Stomach (tissue), 9 donors: ENCODE data around the gene TNFSF13. TPM values are rescaled to one million over a fixed set of nuclear protein-coding genes. Genes with fewer than 3 reads are reported as not detected.

Experiments
- DNase-seq, 2 donors: peaks; one replicate each; pipeline versions ENCODE4 v3.0.0 to v3.0.0-alpha.2; 2013 to 2019
- H3K27ac ChIP-seq, 5 donors: fragments of 200-600 bp in 4 of 5; sonication (generic) in 4 of 5; one replicate each; pipeline ENCODE4 v1.5.1; 2013 to 2019; ENCODE audit warnings: mild to moderate bottlenecking in 1 of 5, moderate library complexity in 1 of 5
- H3K27me3 ChIP-seq, 3 donors: fragments of 200-600 bp; sonication (generic); one replicate each; pipeline ENCODE4 v1.5.1; 2017 to 2019; ENCODE audit warnings: mixed run types in 1 of 3
- H3K36me3 ChIP-seq, 4 donors: fragments of 200-600 bp; sonication (generic); 1 replicate in 3 of 4; 2 replicates in 1 of 4; pipeline ENCODE4 v1.5.1; 2016 to 2019
- H3K4me1 ChIP-seq, 4 donors: fragments of 200-600 bp; sonication (generic); one replicate each; pipeline ENCODE4 v1.5.1; 2016 to 2019
- H3K4me3 ChIP-seq, 4 donors: fragments of 200-600 bp; sonication (generic) in 3 of 4; one replicate each; pipeline ENCODE4 v1.5.1; 2016 to 2019; ENCODE audit warnings: mild to moderate bottlenecking in 1 of 4
- H3K9me3 ChIP-seq, 4 donors: fragments of 200-600 bp; sonication (generic); one replicate each; pipeline ENCODE4 v1.5.1; 2016 to 2019
- EP300 ChIP-seq: sonication (generic); formaldehyde crosslinking; IDR thresholded peaks from one replicate; pipeline ENCODE4 v1.6.1; 2017; ENCODE audit warnings: antibody characterized with exemption
- POLR2A ChIP-seq, 4 donors: fragments of 450-650 bp; IDR thresholded peaks; one replicate each; pipeline ENCODE4 v1.6.1; 2016; ENCODE audit warnings: antibody characterized with exemption in 4 of 4, control low read depth in 2 of 4, mild to moderate bottlenecking in 1 of 4, moderate library complexity in 1 of 4
- POLR2AphosphoS5 ChIP-seq, 3 donors: sonication (generic); formaldehyde crosslinking; IDR thresholded peaks; one replicate each; pipeline ENCODE4 v1.6.1; 2016; ENCODE audit warnings: antibody characterized with exemption in 3 of 3
- WGBS, 5 donors: extraction: QIAGEN DNeasy Blood & Tissue Kit in 3 of 5; methylation state at CpG; one replicate each; pipeline versions ENCODE4 v1.1.5 to v1.1.7; 2013 to 2018; 5-methylcytosine and 5-hydroxymethylcytosine counted together
- intact Hi-C: fragments of 100-400 bp; cut with DNase I; formaldehyde crosslinking; loops from one replicate; pipeline ENCODE4 v1.15.1; 2023; ENCODE audit warnings: low total_unique reads
- polyA plus RNA-seq, 3 donors: library from polyadenylated mRNA; stranded (reverse); fragments of 200-250 nt; gene quantifications; one replicate each; pipeline ENCODE4 v1.2.3, GENCODE V29; 2013
- total RNA-seq, 5 donors: library from RNA; depleted of rRNA; stranded (reverse); fragments of >200 nt; gene quantifications; one replicate each; pipeline versions ENCODE4 v1.1.0 to v1.2.3, GENCODE V29; 2014 to 2016
- TF ChIP-seq, protein P1 (sequence below), 7 experiments: fragments of 450-650 bp in 4 of 7; fragments of 200-600 bp in 3 of 7; sonication (generic) in 3 of 7; IDR thresholded peaks; one replicate each; pipeline ENCODE4 v1.5.1; 2016 to 2019; ENCODE audit warnings: antibody characterized with exemption in 7 of 7, control low read depth in 2 of 7, mild to moderate bottlenecking in 1 of 7
- donor health status: healthy with polysubstance abuse.
- donor health status: Bipolar disorder and iron deficiency.
- donor health status: healthy.

Gene TNFSF13
- total and polyA plus RNA-seq, 8 donors: 15.6 to 55.4 (median 28.0) TPM

DNA sequence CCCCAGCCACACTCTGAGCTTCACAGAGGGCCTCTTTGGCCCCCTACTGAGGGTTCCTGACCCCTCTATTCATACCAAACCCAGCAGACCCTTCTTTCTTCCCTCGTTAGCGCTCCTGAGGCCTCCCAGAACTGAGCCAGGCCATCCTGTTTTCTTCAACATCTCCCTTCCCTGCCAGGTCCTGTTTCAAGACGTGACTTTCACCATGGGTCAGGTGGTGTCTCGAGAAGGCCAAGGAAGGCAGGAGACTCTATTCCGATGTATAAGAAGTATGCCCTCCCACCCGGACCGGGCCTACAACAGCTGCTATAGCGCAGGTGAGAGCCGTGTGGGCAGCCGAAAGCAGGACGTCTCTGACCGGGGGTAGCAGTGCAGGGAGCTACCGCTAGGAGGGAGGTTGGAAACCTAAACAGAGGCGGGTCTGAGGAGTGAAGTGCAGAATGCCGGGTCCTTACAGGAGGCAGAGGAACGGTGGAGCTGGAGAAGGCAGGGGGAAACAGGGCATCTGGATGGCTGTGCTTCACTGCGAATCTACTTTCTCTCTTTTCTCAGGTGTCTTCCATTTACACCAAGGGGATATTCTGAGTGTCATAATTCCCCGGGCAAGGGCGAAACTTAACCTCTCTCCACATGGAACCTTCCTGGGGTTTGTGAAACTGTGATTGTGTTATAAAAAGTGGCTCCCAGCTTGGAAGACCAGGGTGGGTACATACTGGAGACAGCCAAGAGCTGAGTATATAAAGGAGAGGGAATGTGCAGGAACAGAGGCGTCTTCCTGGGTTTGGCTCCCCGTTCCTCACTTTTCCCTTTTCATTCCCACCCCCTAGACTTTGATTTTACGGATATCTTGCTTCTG lies 1.9 kb downstream of the TNFSF13 start:
- 17 to 25% (median 22%) methylated on average over 22 of the region's 22 CpGs for WGBS, 5 donors
- peak overlapping the region; percentile 93 to 99 (median 97) for H3K27ac ChIP-seq
- peak; percentile 81 to 90 for DNase-seq

DNA sequence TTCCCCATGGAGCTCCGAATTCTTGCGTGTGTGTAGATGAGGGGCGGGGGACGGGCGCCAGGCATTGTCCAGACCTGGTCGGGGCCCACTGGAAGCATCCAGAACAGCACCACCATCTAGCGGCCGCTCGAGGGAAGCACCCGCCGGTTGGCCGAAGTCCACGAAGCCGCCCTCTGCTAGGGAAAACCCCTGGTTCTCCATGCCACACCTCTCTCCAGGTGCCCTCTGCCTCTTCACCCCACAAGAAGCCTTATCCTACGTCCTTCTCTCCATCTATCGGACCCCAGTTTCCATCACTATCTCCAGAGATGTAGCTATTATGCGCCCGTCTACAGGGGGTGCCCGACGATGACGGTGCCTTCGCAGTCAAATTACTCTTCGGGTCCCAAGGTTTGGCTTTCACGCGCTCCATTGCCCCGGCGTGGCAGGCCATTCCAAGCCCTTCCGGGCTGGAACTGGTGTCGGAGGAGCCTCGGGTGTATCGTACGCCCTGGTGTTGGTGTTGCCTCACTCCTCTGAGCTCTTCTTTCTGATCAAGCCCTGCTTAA lies 2.6 kb downstream of the TNFSF13 start:
- Histone ChIP-seq H3K36me3 (peaks cover 27 to 32% (median 31%) of the 10 kb centered on the region in 4 donors), H3K4me3 (peak overlapping the region; percentile 67 to 99 (median 96)), H3K27me3 (no peaks in the 10 kb centered on the region), H3K4me1 (peaks cover 53 to 83% (median 78%) of the 10 kb centered on the region in 4 donors), H3K9me3 (no peaks in the 10 kb centered on the region), H3K27ac (peak overlapping the region; percentile 93 to 99 (median 97))
- peak; percentile 96 to 97 for DNase-seq
- intact Hi-C loops: no loop called here
- no peak for TF ChIP-seq POLR2A (IDR thresholded peaks at IDR 0.05)
- no peak for TF ChIP-seq EP300
- TF ChIP-seq, protein P1, sequence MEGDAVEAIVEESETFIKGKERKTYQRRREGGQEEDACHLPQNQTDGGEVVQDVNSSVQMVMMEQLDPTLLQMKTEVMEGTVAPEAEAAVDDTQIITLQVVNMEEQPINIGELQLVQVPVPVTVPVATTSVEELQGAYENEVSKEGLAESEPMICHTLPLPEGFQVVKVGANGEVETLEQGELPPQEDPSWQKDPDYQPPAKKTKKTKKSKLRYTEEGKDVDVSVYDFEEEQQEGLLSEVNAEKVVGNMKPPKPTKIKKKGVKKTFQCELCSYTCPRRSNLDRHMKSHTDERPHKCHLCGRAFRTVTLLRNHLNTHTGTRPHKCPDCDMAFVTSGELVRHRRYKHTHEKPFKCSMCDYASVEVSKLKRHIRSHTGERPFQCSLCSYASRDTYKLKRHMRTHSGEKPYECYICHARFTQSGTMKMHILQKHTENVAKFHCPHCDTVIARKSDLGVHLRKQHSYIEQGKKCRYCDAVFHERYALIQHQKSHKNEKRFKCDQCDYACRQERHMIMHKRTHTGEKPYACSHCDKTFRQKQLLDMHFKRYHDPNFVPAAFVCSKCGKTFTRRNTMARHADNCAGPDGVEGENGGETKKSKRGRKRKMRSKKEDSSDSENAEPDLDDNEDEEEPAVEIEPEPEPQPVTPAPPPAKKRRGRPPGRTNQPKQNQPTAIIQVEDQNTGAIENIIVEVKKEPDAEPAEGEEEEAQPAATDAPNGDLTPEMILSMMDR (IDR thresholded peaks at IDR 0.05): peak in 5 of 7 experiments; percentile 66 to 93 (median 79)
- TF ChIP-seq POLR2AphosphoS5 (IDR thresholded peaks at IDR 0.05): peak in 1 of 3 donors; percentile 64
- WGBS, 5 donors: 0 to 1% (median 0%) methylated on average over 32 of the region's 32 CpGs

More for the DNA sequence above, 1.9 kb downstream of the TNFSF13 start:
- no peaks in the 10 kb centered on the region for H3K27me3 ChIP-seq
- H3K4me3 ChIP-seq: peak overlapping the region; percentile 67 to 99 (median 96)
- H3K4me1 ChIP-seq: peaks cover 53 to 83% (median 78%) of the 10 kb centered on the region in 4 donors
- H3K36me3 ChIP-seq: peaks cover 21 to 25% (median 24%) of the 10 kb centered on the region in 4 donors
- intact Hi-C loops: no loop called here
- H3K9me3 ChIP-seq: no peaks in the 10 kb centered on the region
- TF ChIP-seq POLR2A (IDR thresholded peaks at IDR 0.05): no peak
- TF ChIP-seq, protein P1 (IDR thresholded peaks at IDR 0.05): peak in 6 of 7 experiments; percentile 38 to 83 (median 70)
- TF ChIP-seq POLR2AphosphoS5 (IDR thresholded peaks at IDR 0.05): peak in 2 of 3 donors; percentile 34 to 50
- no peak for TF ChIP-seq EP300

DNA sequence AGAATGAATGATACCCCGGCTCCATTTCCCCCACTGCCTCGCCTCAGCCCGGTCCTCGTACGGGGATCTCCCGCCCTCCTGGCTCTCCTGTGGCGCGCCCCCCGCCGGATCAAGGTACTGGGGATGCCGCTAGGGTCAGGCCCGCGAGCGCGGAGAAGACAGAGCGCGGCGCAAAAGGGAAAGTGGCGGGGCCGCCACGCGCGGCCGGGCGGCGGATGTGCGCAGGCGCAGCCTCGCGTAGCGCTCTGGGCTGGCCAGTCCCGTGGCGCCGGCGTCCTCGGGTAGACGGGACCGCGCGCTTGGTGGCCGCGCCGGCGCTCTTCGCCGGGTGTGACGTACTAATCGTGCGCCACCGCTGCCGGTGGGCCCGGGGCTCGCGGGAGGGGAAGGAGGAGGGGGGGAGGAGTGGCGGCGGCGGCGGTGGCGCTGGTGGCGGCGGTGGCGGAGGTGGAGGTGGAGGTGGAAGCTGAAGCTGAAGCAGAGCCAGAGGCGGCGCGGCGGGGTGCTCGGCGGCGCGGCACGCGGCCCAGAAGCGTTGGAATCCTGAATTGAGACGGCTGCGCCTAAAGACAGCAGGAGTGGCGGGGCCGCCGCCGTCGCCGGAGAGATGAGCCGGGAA lies 3.1 kb downstream of the TNFSF13 start, which contains the start of gene SENP3:
SENP3 (plus strand) TSS at position 331 of the 619 bp plus-strand sequence. CDS start 1,158 bp downstream, outside the sequence.
- intact Hi-C loops: no loop called here
- H3K27me3 ChIP-seq: no peaks in the 10 kb centered on the region
- WGBS, 5 donors: 0 to 1% (median 0%) methylated on average over 42 to 76 of the region's 82 CpGs
- TF ChIP-seq, protein P1 (IDR thresholded peaks at IDR 0.05): no peak
- TF ChIP-seq POLR2AphosphoS5 (IDR thresholded peaks at IDR 0.05) (peak in 2 of 3 donors; percentile 64 to 93), POLR2A (IDR thresholded peaks at IDR 0.05) (no peak), EP300 (no peak)
- H3K4me3 ChIP-seq: peak within 1 kb of the TSS; percentile 67 to 99 (median 96)
- peaks cover 32 to 38% (median 37%) of the 10 kb centered on the region in 4 donors for H3K36me3 ChIP-seq
- peaks cover 53 to 78% (median 74%) of the 10 kb centered on the region in 4 donors for H3K4me1 ChIP-seq
- H3K9me3 ChIP-seq: no peaks in the 10 kb centered on the region
- DNase-seq: peak; percentile 92 to 98
- H3K27ac ChIP-seq: peak within 1 kb of the TSS; percentile 93 to 99 (median 97)

GRCh38 chr17:7562208-7562605 lies 3.7 kb downstream of the TNFSF13 start:
- no peak for TF ChIP-seq POLR2AphosphoS5 (IDR thresholded peaks at IDR 0.05)
- no peak for TF ChIP-seq POLR2A (IDR thresholded peaks at IDR 0.05)
- TF ChIP-seq, protein P1 (IDR thresholded peaks at IDR 0.05): no peak
- no peak for TF ChIP-seq EP300
- no peak for DNase-seq
- Histone ChIP-seq H3K9me3 (no peaks in the 10 kb centered on the region), H3K4me3 (peak overlapping the region; percentile 67 to 99 (median 96)), H3K27me3 (no peaks in the 10 kb centered on the region), H3K27ac (peak overlapping the region; percentile 93 to 99 (median 97)), H3K36me3 (peaks cover 36 to 43% (median 42%) of the 10 kb centered on the region in 4 donors), H3K4me1 (peaks cover 48 to 73% (median 69%) of the 10 kb centered on the region in 4 donors)
- intact Hi-C loops: no loop called here
- WGBS, 5 donors: 0 to 5% (median 1%) methylated on average over 2 to 28 of the region's 28 CpGs
